ENCODE measurements around the gene SLC25A21.
"Not testable (repeated sequence)": the region's sequence is repeated elsewhere in the genome, so short reads cannot be mapped to it uniquely, and the experiment has no call there.

SLC25A21 gene

GRCh38 chr14:37185670-37186069 is 13.3 kb upstream of the SLC25A21 start:
- no peak for DNase-seq

- DNase-seq = not testable (repeated sequence)
Observed at GRCh38 chr14:37184520-37184919, 12.1 kb upstream of the SLC25A21 start.

GRCh38 chr14:37181441-37181840 is 9.0 kb upstream of the SLC25A21 start:
- DNase-seq = no peak

GRCh38 chr14:37180886-37181285 is 8.5 kb upstream of the SLC25A21 start:
- DNase-seq = not testable (repeated sequence)

- DNase-seq = no peak
Observed at GRCh38 chr14:37179896-37180502, 7.6 kb upstream of the SLC25A21 start.

- DNase-seq = no peak
Observed at GRCh38 chr14:37172936-37173614, 669 bp upstream of the SLC25A21 start.

- DNase-seq = no peak
Observed at GRCh38 chr14:37171678-37172023, 755 bp downstream of the SLC25A21 start.

- no peak for DNase-seq
Observed at GRCh38 chr14:37170993-37171392, 1.4 kb downstream of the SLC25A21 start.

GRCh38 chr14:37170237-37170636 is 2.2 kb downstream of the SLC25A21 start:
- no peak for DNase-seq

GRCh38 chr14:37168721-37169120 is 3.7 kb downstream of the SLC25A21 start:
- DNase-seq = no peak

- DNase-seq = no peak
Observed at GRCh38 chr14:37167151-37168047, 5.0 kb downstream of the SLC25A21 start.

- no peak for DNase-seq
Observed at GRCh38 chr14:37165794-37166193, 6.6 kb downstream of the SLC25A21 start.

GRCh38 chr14:37162307-37162706 is 10.1 kb downstream of the SLC25A21 start:
- DNase-seq = not testable (repeated sequence)

- DNase-seq = no peak
Observed at GRCh38 chr14:37157987-37158386, 14.4 kb downstream of the SLC25A21 start.

GRCh38 chr14:37153483-37153882 is 18.9 kb downstream of the SLC25A21 start:
- DNase-seq = no peak

- DNase-seq = no peak
Observed at GRCh38 chr14:37153005-37153404, 19.4 kb downstream of the SLC25A21 start.

GRCh38 chr14:37150414-37150813 is 22.0 kb downstream of the SLC25A21 start:
- no peak for DNase-seq

GRCh38 chr14:37147310-37147880 is 25.0 kb downstream of the SLC25A21 start:
- DNase-seq = no peak

- DNase-seq = not testable (repeated sequence)
Observed at GRCh38 chr14:37146438-37146837, 26.0 kb downstream of the SLC25A21 start.

- DNase-seq = no peak
Observed at GRCh38 chr14:37145395-37145794, 27.0 kb downstream of the SLC25A21 start.

GRCh38 chr14:37144729-37145363 is 27.6 kb downstream of the SLC25A21 start:
- no peak for DNase-seq

GRCh38 chr14:37143475-37143874 is 28.9 kb downstream of the SLC25A21 start:
- no peak for DNase-seq

- DNase-seq = no peak
Observed at GRCh38 chr14:37142835-37143401, 29.5 kb downstream of the SLC25A21 start.

All from activated T-cell treated with anti-CD3 and anti-CD28 coated beads for 4 hours (primary cell).